Body of pancreas (tissue), 4 donors: ENCODE data around the gene MDN1.

Experiments
- POLR2A ChIP-seq, 3 donors: fragments of 450-650 bp; IDR thresholded peaks; one replicate each; pipeline ENCODE4 v1.6.1; 2016; ENCODE audit warnings: antibody characterized with exemption in 3 of 3, mild to moderate bottlenecking in 2 of 3
- TF ChIP-seq, protein P1 (sequence below), 7 experiments: fragments of 450-650 bp in 4 of 7; fragments of 200-600 bp in 3 of 7; sonication (generic) in 3 of 7; IDR thresholded peaks; one replicate each; pipeline ENCODE4 v1.5.1; 2016 to 2019; ENCODE audit warnings: antibody characterized with exemption in 7 of 7

DNA sequence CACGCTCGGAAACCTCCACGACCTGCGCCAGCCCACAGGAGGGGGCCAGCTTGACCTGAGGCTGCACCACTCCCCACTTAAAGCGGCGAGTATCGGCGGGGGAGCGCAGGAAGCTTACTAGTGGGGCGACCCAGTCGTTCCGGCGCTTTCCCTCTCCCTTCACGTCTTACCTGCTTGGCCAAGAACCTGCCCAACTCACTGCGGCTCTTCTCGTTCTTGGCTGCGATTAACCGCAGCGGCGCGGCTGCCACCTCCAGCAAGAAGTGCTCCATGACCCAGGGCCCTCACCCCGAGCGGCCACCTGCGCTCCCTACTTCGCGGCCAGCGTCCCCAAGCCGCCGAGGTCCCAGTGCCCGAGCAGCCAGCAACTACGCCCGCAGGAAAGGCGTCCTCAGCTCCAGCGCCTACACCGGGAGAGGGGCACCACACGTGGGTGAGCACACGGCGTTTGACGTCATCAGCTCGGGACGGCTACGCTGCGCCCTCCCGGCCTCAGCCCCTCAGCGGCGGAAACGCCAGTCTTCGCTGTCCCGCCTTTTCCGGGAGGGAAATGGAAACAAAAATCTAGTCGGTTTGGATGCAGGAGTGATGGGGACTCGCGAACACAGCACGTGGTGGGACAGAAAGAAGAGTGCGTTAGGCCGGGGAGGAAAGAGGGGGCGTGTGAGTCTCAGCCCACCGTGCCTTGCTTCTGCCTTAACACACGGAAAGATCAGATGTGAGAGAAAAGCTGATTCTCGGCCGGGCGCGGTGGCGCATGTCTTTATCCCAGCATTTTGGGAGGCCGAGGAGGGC is at the start of gene MDN1:
- TF ChIP-seq, protein P1, sequence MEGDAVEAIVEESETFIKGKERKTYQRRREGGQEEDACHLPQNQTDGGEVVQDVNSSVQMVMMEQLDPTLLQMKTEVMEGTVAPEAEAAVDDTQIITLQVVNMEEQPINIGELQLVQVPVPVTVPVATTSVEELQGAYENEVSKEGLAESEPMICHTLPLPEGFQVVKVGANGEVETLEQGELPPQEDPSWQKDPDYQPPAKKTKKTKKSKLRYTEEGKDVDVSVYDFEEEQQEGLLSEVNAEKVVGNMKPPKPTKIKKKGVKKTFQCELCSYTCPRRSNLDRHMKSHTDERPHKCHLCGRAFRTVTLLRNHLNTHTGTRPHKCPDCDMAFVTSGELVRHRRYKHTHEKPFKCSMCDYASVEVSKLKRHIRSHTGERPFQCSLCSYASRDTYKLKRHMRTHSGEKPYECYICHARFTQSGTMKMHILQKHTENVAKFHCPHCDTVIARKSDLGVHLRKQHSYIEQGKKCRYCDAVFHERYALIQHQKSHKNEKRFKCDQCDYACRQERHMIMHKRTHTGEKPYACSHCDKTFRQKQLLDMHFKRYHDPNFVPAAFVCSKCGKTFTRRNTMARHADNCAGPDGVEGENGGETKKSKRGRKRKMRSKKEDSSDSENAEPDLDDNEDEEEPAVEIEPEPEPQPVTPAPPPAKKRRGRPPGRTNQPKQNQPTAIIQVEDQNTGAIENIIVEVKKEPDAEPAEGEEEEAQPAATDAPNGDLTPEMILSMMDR (IDR thresholded peaks at IDR 0.05), result peak in 1 of 7 experiments; percentile 25
- TF ChIP-seq POLR2A (IDR thresholded peaks at IDR 0.05), result peak; percentile 52 to 80 (median 77)
